ENCODE data around the gene ADGRV1. TPM values are rescaled to one million over a fixed set of nuclear protein-coding genes. Genes with fewer than 3 reads are reported as not detected.

Gene ADGRV1
- total RNA-seq, 4 donors from 2014 or later: 2.5 to 7.5 (median 4.5) TPM

- Histone ChIP-seq H3K36me3 (no peaks in the 10 kb centered on the region), H3K9me3 (no peaks in the 10 kb centered on the region), H3K27ac (no peak overlapping the region), H3K4me3 (no peak overlapping the region), H3K27me3 (no peaks in the 10 kb centered on the region), H3K4me1 (peaks cover 46% of the 10 kb centered on the region)
- no peak for DNase-seq (ENCODE audit: low spot score in 2 of 2)
- 66% methylated on average over 4 of the region's 4 CpGs for WGBS
- TF ChIP-seq POLR2AphosphoS5 (IDR thresholded peaks at IDR 0.05): no peak
- no peak for TF ChIP-seq POLR2A (IDR thresholded peaks at IDR 0.05)
- TF ChIP-seq EP300 (IDR thresholded peaks at IDR 0.05): no peak
- TF ChIP-seq, protein P1, sequence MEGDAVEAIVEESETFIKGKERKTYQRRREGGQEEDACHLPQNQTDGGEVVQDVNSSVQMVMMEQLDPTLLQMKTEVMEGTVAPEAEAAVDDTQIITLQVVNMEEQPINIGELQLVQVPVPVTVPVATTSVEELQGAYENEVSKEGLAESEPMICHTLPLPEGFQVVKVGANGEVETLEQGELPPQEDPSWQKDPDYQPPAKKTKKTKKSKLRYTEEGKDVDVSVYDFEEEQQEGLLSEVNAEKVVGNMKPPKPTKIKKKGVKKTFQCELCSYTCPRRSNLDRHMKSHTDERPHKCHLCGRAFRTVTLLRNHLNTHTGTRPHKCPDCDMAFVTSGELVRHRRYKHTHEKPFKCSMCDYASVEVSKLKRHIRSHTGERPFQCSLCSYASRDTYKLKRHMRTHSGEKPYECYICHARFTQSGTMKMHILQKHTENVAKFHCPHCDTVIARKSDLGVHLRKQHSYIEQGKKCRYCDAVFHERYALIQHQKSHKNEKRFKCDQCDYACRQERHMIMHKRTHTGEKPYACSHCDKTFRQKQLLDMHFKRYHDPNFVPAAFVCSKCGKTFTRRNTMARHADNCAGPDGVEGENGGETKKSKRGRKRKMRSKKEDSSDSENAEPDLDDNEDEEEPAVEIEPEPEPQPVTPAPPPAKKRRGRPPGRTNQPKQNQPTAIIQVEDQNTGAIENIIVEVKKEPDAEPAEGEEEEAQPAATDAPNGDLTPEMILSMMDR (IDR thresholded peaks at IDR 0.05): no peak
Measured at GRCh38 chr5:91141642-91142041, 583.0 kb downstream of the ADGRV1 start.

DNA sequence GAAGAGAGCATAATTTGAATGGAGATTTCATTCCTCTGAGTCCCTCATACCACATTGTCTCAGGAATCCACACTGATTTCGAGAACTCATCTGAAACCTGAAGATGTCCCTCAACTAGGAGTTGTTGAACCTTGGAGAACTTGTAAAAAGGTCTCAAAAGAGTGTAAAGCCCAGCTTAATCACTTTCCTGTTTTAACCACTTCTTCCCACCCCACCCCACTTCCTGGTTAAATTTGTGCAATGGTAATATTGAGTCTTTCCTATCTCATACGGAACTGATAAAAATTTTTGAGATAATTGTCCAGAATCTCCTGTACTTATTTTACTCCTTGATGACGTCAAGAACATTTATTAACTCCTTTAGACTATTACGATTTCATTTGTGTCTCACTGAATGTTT, 583.8 kb downstream of the ADGRV1 start:
- no peaks in the 10 kb centered on the region for H3K9me3 ChIP-seq
- H3K27me3 ChIP-seq: no peaks in the 10 kb centered on the region
- WGBS: 79% methylated on average over 4 of the region's 4 CpGs
- H3K36me3 ChIP-seq: no peaks in the 10 kb centered on the region
- TF ChIP-seq POLR2AphosphoS5 (IDR thresholded peaks at IDR 0.05) (no peak), POLR2A (IDR thresholded peaks at IDR 0.05) (no peak), EP300 (IDR thresholded peaks at IDR 0.05) (no peak)
- TF ChIP-seq, protein P1 (IDR thresholded peaks at IDR 0.05): no peak
- no peak for DNase-seq (ENCODE audit: low spot score in 2 of 2)
- no peak overlapping the region for H3K27ac ChIP-seq
- H3K4me1 ChIP-seq: peaks cover 48% of the 10 kb centered on the region
- H3K4me3 ChIP-seq: no peak overlapping the region

GRCh38 chr5:91142819-91143218, 584.2 kb downstream of the ADGRV1 start:
- TF ChIP-seq POLR2AphosphoS5 (IDR thresholded peaks at IDR 0.05) (no peak), POLR2A (IDR thresholded peaks at IDR 0.05) (no peak), EP300 (IDR thresholded peaks at IDR 0.05) (no peak)
- TF ChIP-seq, protein P1 (IDR thresholded peaks at IDR 0.05): no peak

DNA sequence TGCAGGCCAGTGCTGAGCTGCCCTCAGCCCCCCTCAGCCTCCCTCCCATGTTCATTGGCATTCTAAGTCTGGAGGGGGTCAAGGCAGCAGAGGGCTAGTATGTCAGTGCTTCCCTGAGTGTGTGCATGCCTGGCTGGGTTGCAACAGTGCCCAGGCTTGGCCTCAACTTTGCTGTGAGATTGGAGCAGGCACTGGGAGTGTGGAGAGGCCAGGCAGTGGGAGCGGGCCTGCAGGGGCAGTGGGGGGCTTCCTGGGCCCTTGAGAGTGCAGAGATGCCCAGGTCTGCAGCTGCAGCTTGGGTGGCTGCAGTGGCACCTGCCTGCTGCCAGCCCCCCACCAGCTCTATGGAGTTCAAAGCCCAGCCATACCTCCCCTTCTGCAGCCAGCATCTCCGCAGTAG, 585.2 kb downstream of the ADGRV1 start:
- Histone ChIP-seq H3K27me3 (no peaks in the 10 kb centered on the region), H3K27ac (no peak overlapping the region), H3K4me1 (peaks cover 48% of the 10 kb centered on the region), H3K9me3 (no peaks in the 10 kb centered on the region), H3K36me3 (no peaks in the 10 kb centered on the region), H3K4me3 (no peak overlapping the region)
- TF ChIP-seq EP300 (IDR thresholded peaks at IDR 0.05): no peak
- TF ChIP-seq, protein P1 (IDR thresholded peaks at IDR 0.05): no peak
- no peak for TF ChIP-seq POLR2A (IDR thresholded peaks at IDR 0.05)
- TF ChIP-seq POLR2AphosphoS5 (IDR thresholded peaks at IDR 0.05): no peak
- WGBS: 100% methylated on average over 2 of the region's 2 CpGs
- DNase-seq (ENCODE audit: low spot score in 2 of 2): no peak

More at GRCh38 chr5:91142819-91143218, 584.2 kb downstream of the ADGRV1 start:
- H3K4me1 ChIP-seq: peaks cover 48% of the 10 kb centered on the region
- 93% methylated on average over 8 of the region's 8 CpGs for WGBS
- H3K27ac ChIP-seq: no peak overlapping the region
- no peak overlapping the region for H3K4me3 ChIP-seq
- DNase-seq (ENCODE audit: low spot score in 2 of 2): no peak
- H3K36me3 ChIP-seq: no peaks in the 10 kb centered on the region
- H3K27me3 ChIP-seq: no peaks in the 10 kb centered on the region
- H3K9me3 ChIP-seq: no peaks in the 10 kb centered on the region

GRCh38 chr5:91144491-91145332, 586.1 kb downstream of the ADGRV1 start:
- no peaks in the 10 kb centered on the region for H3K36me3 ChIP-seq
- no peak overlapping the region for H3K4me3 ChIP-seq
- TF ChIP-seq POLR2AphosphoS5 (IDR thresholded peaks at IDR 0.05) (no peak), POLR2A (IDR thresholded peaks at IDR 0.05) (no peak), EP300 (IDR thresholded peaks at IDR 0.05) (no peak)
- TF ChIP-seq, protein P1 (IDR thresholded peaks at IDR 0.05): no peak
- H3K4me1 ChIP-seq: peaks cover 43% of the 10 kb centered on the region
- no peaks in the 10 kb centered on the region for H3K27me3 ChIP-seq
- peak overlapping the region; percentile 40 for H3K27ac ChIP-seq
- no peaks in the 10 kb centered on the region for H3K9me3 ChIP-seq
- DNase-seq (ENCODE audit: low spot score in 2 of 2): no peak
- 39% methylated on average over 5 of the region's 5 CpGs for WGBS
